ENCODE results near the gene RALY.
"Not testable (repeated sequence)": the region's sequence is repeated elsewhere in the genome, so short reads cannot be mapped to it uniquely, and the experiment has no call there.

RALY gene

DNA sequence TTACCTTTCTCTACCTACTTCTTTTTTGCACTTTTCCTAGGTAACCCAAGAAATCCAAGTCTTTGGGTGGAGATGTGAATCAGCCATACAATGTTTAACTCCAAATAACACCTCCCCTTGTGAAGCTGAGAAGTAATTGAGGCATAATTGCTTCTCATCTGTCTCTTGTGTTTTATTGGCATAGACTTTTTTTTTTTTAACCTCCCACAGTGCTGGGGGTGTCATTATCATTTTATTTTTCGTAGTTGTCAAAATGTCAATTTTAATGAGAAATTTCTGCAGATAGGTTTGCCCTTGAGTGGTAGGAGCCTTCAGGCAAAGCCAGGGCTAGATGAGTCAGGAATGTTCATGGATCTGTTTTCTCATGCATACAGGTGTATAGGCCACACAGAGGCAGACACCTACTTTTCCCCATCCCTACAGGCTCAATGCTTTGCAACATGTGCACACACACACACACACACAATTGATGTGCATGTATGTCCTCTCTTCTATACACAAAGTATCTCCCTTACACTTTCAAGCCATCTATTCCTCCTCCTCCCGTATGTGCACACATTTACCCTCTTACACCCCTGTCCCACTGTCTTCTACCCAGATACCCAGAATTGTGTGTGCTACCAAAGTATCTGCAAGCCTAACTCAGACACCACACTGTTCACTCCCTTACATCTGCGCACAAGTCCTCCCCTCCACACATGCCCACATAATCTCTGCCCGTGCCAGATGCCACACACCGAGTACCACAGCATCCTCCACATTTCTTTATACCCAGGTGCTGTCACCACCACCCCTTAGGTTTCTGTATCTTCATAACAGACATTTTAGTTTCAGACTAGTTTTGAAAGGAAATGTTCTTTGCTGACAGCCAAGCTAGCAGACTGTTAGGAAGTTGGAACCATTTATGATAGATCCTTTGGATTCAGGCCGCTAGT, 22.0 kb downstream of the RALY start:
- no peak for DNase-seq (ENCODE audit: low spot score)

DNA sequence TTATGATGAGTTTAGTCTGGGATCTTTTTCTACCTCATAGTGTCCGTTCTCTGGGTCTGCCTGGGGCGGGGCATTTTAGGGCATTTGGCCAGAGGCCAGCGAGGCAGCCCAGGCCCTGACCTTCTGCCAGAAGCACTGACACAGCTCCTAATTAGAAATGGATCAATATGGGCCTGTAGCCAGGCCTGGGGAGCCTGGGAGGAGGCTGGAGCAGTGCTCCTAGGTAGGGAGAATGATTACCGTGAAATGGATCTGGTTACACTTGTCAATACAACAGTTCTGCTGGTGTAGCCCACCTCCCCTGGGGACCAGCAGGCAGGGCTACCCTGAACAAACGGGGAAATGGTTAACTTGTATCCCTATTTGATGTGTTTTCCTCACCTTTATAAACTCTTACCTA, 23.0 kb downstream of the RALY start:
- no peak for DNase-seq (ENCODE audit: low spot score)

DNA sequence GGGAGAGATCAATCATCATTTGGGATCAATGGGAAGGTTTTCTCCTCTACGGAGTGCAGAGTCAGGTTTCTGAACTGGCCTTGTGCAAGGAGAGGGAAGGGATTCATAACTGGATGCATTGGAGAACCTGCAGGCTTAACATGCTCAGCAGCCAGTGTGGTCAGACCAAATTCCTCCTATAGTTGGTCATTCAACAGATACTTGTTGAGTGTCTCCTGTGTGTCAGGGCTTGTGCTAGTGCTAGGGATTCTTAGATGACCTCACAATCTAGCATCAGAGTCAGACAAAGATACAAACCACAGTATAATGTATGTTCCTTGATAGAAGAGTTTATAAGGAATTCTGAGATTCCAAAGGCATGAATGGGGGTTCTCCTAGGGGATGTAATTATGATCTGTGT, 23.9 kb downstream of the RALY start:
- DNase-seq (ENCODE audit: low spot score): no peak

DNA sequence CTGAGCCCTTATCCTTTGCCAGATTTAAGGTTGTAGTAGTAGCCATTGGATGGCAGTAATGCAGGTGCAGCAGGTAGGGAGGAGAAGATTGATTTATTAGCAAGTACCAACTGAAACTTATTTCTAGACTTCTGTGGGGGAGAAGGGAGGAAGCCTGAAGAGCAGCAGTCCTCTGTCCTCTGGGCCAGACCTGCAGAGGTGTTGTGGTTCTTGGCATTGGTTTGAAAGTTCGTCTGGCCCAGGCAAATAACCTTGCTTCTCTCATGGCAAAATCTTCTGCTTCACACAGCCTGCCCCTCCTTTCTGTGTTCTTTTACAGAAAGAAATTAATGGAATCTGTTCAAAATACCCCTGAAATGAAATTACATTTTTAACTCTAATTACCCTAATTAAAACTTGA, 24.5 kb downstream of the RALY start:
- no peak for DNase-seq (ENCODE audit: low spot score)

DNA sequence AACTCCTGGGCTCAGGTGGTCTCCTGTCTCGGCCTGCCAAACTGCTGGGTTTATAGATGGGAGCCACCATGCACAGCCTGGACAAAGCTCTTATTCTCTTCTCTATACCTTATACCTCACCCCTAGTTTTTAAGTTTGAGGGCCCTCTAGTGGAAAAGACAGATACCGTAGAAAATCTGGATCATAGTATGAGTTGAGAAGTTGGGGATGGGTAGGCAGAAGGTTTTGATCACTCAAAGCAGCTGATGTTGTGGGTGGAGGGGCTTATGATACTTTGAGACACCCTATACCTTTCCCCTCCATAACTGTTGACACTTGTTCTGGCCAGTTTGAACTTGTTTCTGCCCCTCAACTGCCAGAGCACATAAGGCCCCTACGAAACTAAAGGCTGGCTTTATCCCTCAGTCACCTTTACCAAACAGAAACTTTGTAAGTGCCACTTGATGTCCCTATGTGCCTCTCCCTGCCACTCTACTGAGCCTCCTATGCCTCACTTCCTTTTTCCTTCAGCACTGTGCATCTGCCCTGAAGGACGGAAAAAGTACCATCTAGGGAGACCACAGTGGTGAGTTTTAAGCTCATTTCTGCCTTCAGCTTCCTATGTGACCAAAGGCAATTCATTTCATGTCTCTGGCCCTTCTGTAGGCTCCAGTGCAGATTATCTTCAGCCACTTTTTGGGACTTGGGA, 28.6 kb downstream of the RALY start:
- no peak for DNase-seq (ENCODE audit: low spot score)

DNA sequence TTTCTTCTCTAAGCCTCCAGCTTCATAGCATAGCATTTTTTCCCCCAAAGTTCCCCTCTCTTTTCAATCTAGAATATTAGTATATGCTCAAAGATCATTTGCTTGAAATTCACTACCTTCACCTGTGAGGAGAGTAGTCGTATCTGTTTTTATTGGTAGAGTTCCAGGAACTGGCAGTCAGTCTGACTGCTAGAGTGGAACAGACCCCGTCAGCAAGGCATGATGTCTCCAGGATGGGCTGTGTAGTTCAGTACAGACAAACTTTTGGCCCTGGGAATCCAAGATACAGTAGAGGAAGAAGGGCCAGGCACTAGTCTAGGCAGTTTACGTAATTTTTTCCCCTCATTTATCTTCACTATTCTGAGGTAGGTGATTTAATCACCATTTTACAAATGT, 29.1 kb downstream of the RALY start:
- DNase-seq (ENCODE audit: low spot score): no peak

DNA sequence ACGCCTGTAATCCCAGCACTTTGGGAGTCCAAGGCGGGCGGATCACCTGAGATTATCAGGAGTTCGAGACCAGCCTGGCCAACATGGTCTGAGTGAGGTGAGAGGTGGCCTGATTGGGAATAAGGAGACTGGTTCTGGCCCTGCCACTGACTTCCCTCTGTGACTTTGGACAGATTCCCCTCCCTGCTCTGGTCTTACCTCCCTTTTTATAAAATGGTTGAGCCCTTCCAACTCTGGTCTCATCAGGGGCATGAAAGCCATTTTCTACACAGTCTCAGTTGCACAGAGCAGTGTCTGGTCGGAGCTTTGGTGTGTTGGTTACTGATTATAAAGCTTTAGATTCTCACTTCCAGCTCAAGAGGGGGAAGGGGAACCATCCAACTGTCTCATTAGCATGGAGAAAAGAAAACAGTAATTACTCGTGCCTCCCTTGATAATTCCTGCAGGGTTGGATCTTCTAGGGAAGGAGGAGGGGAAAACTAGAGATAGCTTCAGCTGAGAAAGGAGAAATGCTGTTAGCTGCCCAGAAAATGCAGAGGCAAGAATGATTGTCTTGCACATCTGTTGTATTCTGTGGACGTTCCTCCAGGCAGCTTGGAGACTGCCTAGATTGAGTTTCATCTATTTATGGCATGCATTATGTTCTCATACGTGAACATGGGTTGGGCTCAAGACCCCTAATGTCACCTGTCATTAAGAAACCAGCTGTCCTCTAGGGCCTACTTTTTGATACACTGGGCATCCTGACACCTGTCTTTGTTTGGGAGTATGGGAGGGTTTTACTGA, 30.4 kb downstream of the RALY start:
- no peak for DNase-seq (ENCODE audit: low spot score)

DNA sequence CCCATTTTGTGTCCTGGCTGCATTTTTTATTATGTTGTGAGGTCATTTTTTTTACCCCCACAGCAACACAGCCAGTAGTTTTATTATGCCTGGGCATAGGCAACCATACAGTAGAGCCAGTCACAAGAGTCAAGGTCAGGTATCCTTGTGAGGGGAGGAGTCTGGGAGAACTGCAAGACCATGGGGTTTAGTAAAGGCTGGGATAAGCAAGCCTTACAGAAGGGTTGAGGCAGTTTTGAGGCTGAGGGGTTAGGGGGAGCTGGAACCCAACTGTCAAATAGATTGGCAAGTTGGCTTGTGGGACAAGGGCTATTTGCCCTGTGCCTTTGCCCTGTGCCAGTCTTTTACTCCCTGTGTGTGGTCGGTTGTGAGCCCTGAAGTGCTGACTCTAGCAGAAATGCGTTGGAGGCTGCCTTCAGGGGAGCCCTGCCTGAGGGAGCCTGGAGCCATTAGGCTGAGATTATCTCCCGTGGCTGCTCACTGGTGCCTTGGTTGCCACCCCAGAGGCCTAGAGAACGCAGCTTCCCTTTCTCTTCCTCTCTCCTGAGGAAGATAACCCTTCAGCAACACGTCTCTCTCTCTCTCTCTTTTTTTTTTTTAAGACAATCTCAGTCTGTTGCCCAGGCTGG, 31.1 kb downstream of the RALY start:
- DNase-seq (ENCODE audit: low spot score): no peak

DNA sequence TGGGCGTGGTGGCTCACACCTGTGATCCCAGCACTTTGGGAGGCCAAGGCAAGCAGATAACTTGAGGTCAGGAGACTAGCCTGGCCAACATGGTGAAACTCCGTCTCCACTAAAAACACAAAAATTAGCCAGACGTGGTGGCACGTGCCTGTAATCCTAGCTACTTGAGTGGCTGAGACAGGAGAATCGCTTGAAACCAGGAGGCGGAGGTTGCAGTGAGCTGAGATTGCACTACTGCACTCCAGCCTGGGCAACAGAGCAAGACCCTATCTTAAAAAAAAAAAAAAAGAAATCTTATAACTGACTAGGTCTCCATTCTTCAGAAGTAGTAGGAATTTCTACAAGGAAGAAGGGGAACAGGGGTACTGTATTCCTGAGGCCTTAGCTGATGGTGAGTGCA, 34.3 kb downstream of the RALY start:
- not testable (repeated sequence) for DNase-seq (ENCODE audit: low spot score)

DNA sequence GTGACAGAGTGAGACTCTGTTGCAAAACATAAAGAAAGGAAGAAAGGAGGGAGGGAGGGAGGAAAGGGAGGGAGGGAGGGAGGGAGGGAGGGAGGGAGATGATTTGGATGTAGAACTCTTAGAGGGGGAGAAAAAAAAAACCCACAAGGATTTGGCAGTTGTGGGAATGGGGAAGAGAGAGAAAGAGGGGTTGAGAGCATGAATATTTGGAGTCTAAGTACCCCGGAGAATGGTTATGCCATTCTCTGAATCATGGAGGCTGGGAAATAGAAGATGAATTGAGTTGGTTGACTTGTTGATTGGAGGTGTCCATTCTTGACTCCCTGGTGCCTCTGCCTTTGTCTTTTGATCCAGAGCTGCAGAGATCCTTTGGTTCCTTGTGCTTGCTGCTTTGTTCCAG, 35.7 kb downstream of the RALY start:
- DNase-seq (ENCODE audit: low spot score): no peak

DNA sequence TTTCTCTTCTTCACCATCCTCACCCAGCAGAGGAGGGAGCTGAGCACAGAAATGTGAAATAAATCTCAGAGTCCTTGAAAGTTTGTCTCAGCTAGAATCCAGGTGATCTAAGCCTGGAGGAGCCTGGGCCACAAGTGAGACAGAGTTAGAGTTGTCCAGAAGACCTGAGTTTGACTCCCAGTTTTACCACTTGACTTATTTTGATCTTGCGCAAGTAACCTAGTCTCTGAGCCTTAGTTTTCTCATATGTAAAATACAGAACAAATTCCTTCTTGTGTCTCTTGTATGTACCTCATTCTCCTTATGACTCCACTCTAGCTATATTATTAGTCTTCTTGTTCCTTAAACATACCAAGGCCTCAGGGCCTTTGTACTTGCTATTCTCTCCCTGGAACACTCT, 36.7 kb downstream of the RALY start:
- DNase-seq (ENCODE audit: low spot score): no peak

DNA sequence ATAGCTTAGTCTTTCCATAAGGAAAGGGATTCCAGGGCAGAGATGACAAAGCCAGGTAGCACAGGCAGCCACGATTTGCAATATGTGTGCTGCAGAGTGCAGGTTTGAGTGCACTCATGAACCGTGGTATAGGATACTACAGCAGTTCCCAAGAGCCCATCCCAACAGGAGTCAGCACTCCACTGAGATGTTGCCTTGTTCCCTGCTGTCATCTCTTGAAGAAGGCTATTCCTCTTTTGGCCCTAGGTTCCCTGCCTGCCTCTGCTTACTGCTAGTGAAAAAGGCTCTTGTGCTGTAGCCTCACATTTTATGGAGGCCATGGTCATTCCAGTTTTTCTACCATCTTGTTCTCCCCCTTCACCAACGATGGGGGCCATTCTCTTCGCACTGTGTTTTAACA, 40.2 kb downstream of the RALY start:
- DNase-seq (ENCODE audit: low spot score): no peak

DNA sequence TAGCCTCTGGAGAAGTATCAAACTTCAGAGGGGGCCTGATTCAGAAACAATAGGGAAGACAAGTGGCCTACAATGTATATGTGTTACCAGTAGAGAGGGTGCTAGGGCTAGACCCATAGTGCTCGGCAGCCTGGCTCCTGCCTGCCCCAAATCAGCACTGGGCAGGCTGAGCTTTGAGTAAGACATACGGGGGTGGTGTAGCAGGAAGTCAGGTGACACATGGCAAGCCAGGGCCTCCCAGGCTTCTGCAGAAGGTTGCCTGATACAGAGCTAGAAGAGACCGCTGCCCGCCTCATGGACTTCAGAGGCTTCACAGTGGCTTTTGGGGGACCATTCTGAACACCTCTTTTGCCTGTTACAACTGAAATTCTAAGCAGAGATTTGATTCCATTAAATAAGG, 43.4 kb downstream of the RALY start:
- DNase-seq (ENCODE audit: low spot score): no peak

DNA sequence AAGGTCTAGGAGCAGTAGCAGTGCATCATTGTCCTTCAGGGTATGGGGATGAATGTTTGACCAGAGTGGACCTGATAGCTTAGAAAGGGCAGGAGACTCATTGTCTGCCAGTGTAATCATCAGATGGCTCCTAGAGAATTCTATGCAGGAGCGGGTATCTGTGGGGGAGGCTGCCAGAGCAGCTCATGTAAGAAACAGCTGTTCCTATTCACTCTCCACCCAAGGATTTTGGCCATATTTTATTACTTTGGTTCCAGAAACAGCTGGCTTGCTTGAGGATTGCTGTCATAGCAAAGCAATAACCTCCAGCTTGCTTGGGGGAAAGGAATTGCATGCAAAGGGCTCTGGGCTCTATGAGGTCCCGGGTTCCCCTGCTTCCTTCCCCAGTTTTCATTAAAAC, 44.1 kb downstream of the RALY start:
- no peak for DNase-seq (ENCODE audit: low spot score)

DNA sequence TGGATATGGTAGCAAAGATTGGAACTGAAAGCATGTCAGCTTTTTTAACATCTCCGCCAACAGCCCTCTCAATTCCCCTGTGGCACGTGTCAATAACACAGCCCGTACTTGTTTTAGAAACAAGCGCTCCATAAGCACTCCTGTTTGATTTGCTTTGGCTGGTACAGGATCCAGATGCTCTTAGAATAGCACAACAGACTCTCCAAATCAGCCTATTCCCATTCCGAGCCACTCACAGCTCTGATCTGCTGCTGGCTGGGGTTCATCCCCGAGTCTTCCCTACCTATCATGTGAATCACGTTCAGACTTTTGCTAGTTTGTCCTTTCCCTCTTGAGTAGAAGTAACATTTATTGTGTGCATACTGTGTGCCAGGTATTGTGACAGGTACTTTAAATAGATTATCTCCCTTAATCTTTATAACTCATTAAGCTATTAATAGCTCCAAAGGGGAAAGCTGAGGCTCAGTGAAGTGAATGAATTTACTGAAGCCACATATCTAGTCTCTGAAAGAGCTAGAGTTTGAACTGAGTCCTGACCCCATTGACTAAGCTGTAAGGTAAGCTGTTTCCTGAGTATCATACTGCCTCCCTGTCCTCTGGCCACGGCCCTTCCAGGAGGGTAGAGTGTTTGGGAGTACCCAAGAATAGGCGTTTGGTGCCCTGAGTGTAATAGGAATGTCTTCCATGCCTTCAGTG, 46.7 kb downstream of the RALY start:
- DNase-seq (ENCODE audit: low spot score): no peak

DNA sequence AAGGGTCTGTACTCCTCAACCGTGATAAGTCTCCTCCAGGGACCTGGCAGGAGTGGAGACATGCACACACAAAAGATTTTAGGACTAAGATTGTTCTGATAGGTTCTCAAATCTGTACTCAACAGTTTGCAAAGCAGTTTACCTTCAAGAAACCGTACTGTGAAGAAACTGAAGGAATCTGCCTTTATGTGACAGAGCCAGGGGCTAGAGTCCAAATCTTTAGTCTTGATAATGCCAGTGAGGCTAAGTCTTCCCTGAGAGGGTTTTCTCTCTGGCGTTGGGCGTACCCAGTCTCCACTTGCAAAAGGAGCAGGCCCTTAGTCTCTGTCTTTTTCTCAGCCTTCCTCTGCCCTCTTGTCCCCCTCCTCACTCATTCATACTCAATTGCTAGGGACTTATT, 47.5 kb downstream of the RALY start:
- DNase-seq (ENCODE audit: low spot score): no peak

DNA sequence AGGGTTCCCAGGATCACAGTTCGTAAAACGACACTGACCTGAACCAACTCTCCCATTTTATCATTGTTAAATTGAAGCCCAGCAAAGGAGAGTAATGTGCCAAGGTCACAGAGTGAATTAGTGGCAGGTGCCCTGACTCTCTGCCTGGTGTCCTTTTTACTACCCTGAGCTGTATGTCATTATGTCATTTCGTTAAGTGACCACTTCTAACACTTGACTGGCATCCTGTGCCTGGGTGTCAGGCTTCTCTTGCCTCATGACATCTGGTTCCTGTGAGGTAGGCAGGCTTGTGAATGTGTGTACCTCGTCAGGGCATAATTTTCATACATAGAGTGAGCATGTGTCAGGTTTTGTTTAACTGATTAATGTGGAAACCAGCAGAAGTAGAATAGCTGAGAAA, 48.6 kb downstream of the RALY start:
- DNase-seq (ENCODE audit: low spot score): no peak

DNA sequence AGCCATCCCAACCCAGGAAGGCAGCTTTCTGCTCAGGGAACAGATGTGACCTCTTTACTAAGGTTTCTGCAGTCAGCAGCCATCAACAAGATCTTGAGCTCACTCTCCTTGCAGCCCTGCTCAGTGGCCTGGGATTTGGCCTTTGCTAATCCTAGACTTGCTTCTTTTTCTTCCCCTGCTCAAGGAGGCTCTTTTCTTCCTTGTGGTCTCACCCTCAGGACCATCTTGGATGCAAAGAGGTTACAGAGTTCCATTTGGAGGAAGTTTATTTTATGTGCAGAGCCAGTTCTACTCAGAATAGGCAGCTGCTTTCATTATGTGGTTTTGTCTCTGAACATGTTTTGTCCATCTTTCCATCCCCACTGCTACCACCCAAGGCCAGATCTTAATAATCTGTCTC, 49.3 kb downstream of the RALY start:
- DNase-seq (ENCODE audit: low spot score): no peak

DNA sequence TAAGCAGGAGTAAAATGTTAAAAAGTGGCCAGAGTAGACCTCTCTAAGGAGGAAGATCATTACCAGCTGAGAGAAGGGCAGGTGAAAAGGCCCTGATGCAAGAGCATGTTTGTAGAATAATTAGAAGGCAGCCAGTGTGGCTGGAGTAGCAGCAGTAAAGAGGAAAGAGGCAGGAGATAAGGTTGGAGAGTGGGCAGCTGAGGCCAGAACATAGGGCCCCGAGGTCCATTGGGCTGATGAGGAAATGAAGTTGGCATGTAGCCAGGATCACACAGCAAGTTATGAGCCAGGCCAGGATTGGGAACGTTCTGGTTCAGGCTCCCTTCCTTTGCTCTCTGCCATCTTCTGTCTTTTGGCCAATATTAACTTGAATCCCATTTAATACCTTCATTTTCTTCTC, 51.6 kb downstream of the RALY start:
- no peak for DNase-seq (ENCODE audit: low spot score)

DNA sequence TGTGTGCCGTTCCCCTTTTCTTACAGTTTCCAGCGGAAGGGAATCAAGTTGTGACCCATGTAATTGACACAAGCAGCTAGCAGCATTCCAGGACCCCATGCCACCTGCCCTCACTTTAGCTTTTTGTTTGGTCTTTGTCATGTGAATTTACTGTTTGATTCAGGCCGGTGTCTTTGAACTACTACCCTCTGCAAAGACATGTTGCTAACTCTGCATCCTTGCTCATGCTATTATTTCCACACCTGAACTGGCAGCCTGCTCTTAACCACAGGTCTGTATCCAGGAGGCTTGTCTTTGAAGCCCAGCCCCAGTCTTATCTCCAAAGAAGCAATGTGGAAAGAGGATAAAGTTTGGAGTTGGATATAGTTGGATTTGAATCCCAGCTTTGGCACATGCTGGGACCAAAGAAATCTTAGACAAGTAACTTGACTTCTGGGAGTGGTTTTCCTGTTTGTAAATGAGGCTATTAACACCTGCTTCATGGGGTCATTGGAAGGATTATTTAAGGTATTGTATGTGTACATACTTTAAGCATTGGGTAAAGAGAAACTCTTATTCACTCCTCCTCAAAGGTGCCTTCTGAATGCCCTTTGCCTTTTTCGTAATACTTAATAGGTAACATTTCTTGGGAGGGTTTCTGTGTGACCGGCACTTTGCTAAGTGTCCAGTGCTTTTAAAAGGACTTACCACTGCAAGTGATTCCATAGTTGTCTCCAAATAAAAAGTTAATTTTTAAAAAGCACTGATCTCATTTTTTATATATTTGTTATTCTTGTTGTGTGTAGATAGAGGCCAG, 52.4 kb downstream of the RALY start:
- no peak for DNase-seq (ENCODE audit: low spot score)

Data from kidney capillary endothelial cell (primary cell).